Ovary (tissue), 9 donors: ENCODE measurements around the gene DNAJB8. TPM values are rescaled to one million over a fixed set of nuclear protein-coding genes. Genes with fewer than 3 reads are reported as not detected.
A peak's percentile ranks its signal among the peaks of the same experiment; 100 is the strongest.

ENCODE experiments used
- DNase-seq, 5 donors: peaks; one replicate each; pipeline ENCODE4 v3.0.0-alpha.2; 2019 to 2020
- H3K27ac ChIP-seq, 2 donors: fragments of 200-600 bp; one replicate each; pipeline versions ENCODE4 v1.5.1 to v1.8.0; 2019 to 2022
- H3K27me3 ChIP-seq: fragments of 200-600 bp; one replicate; pipeline ENCODE4 v1.8.0; 2022
- H3K36me3 ChIP-seq: fragments of 200-600 bp; sonication (generic); one replicate; pipeline ENCODE4 v1.5.1; 2019
- H3K4me1 ChIP-seq: one replicate; pipeline ENCODE4 v1.8.1; 2013; ENCODE audit warnings: mild to moderate bottlenecking, moderate library complexity; ENCODE audit not compliant: insufficient read depth
- H3K4me3 ChIP-seq: fragments of 200-600 bp; sonication (generic); one replicate; pipeline ENCODE4 v1.5.1; 2017
- H3K9me3 ChIP-seq, 2 donors: fragments of 200-600 bp in 1 of 2; sonication (generic) in 1 of 2; one replicate each; pipeline versions ENCODE4 v1.5.1 to v1.8.1; 2013 to 2019; ENCODE audit warnings: mild to moderate bottlenecking in 1 of 2, moderate library complexity in 1 of 2
- CTCF ChIP-seq, 3 donors: fragments of 450-650 bp in 2 of 3; fragments of 200-600 bp in 1 of 3; IDR thresholded peaks; one replicate each; pipeline versions ENCODE4 v1.5.1 to v1.8.0; 2016 to 2022; ENCODE audit warnings: antibody characterized with exemption in 3 of 3, mild to moderate bottlenecking in 1 of 3
- EP300 ChIP-seq: sonication (generic); formaldehyde crosslinking; IDR thresholded peaks from one replicate; pipeline ENCODE4 v1.6.1; 2017; ENCODE audit warnings: antibody characterized with exemption
- POLR2A ChIP-seq: fragments of 450-650 bp; IDR thresholded peaks from one replicate; pipeline ENCODE4 v1.6.1; 2017; ENCODE audit warnings: antibody characterized with exemption, mild to moderate bottlenecking, moderate library complexity
- WGBS, 3 donors: extraction: QIAGEN DNeasy Blood & Tissue Kit in 1 of 3; methylation state at CpG; one replicate each; pipeline versions ENCODE4 v1.1.5 to v1.1.7; 2013 to 2017; 5-methylcytosine and 5-hydroxymethylcytosine counted together
- intact Hi-C, 4 donors: fragments of 100-400 bp; cut with DNase I; formaldehyde crosslinking; loops; one replicate each; pipeline versions ENCODE4 v1.11.0 to v1.15.1; 2022 to 2023
- polyA plus RNA-seq, 2 donors: library from polyadenylated mRNA; stranded (reverse); fragments of 200-250 nt in 1 of 2; fragments of 350-450 nt in 1 of 2; fragmentation: Illumina TruSeq in 1 of 2; extraction: RNeasy Lipid Tissue Mini Kit (QIAGEN cat#74804) in 1 of 2; gene quantifications; one replicate each; pipeline ENCODE4 v1.2.3, GENCODE V29; 2013 to 2014
- total RNA-seq, 7 donors: library from RNA; depleted of rRNA in 2 of 7; stranded (reverse); fragments of >200 nt in 2 of 7; fragmentation: NEBNext Ultra II Directional in 3 of 7; extraction: Animal tissue kit (Norgen Biotek cat#: 25700) in 3 of 7; gene quantifications; one replicate each; pipeline versions ENCODE4 v1.1.0 to v1.2.4, GENCODE V29; 2016 to 2023
- donor health status: DM: no; HTN: no; CAD: no; lungs with moderate emphysema.
- donor health status: DM: no; HTN: no; CAD: no.
- donor health status: Bipolar disorder and iron deficiency.
- donor health status: DM: yes; HTN: yes; CAD: no.
- donor health status: DM: no; HTN: no; CAD: no.
- donor health status: DM: yes; HTN: yes; CAD: no.

DNAJB8 gene
- total and polyA plus RNA-seq, 9 donors, result not detected

GRCh38 chr3:128493570-128494366 is 27.1 kb upstream of the DNAJB8 start:
- peak in 1 of 5 donors; percentile 15 for DNase-seq
- peaks cover 10% of the 10 kb centered on the region for H3K27me3 ChIP-seq
- H3K9me3 ChIP-seq, result no peaks in the 10 kb centered on the region
- intact Hi-C loops, result loop anchor here in 2 of 4 donors (5.0 to 10.0 kb wide), 2 partner anchors 66 to 419 kb away; no protein-coding TSS in a partner anchor
- H3K4me3 ChIP-seq, result peak overlapping the region; percentile 58
- WGBS, 3 donors, result 16 to 38% (median 25%) methylated on average over 13 of the region's 13 CpGs
- H3K4me1 ChIP-seq, result peaks cover 15% of the 10 kb centered on the region
- no peak for TF ChIP-seq POLR2A
- TF ChIP-seq EP300, result no peak
- TF ChIP-seq CTCF (IDR thresholded peaks at IDR 0.05), result no peak
- H3K27ac ChIP-seq, result no peak overlapping the region
- no peaks in the 10 kb centered on the region for H3K36me3 ChIP-seq

DNA sequence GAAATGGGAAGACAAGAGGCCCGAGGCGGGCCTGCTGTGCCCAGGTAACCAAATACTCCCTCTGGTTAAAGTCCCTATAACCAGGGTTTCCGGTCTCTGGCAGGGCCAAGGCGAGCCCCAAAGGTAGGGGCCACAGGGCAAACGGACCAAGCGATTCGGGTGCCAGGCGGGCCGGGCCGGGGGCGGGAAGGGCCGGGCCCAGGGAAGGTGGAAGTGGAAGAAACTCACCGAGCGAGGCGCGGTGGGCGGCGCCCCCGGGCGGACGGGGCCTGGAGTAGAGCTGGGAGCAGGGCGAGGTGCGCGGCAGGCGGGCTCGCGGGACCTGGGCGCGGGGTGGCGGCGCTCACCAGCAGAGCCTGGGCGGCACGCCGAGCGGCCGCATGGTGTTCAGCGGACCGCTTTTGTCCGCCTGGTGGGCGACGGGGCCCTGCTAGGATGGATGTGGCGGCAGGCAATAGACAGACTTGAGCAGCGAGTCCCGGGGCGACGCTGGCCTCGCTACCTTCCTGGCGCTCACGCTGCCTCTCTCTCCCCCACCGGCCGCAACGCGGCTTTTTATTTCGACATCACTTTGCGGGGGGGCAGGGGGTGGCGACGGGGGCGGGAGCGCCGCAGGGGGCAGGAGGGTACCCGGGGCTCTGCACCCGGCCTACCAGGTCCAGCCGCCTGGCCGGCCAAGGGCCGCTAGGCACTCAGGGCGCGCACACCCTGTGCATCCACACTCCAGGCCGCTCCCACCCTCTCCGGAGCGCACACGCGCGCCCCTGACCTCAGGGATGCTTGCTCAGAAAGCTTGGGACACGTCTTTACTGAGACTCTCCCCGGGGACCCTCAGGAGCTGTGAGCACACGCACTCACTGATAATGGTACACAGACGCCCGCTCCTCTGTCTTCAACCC is 26.2 kb upstream of the DNAJB8 start, which contains the start of gene GATA2:
TSS of gene GATA2 (minus strand) at position 531 of the 899 bp plus-strand sequence. CDS start 6,170 bp downstream, outside the sequence.
- H3K9me3 ChIP-seq, result no peaks in the 10 kb centered on the region
- H3K27me3 ChIP-seq, result peaks cover 10% of the 10 kb centered on the region
- peak within 1 kb of the TSS; percentile 58 for H3K4me3 ChIP-seq
- peak in 1 of 5 donors; percentile 46 for DNase-seq
- no peaks in the 10 kb centered on the region for H3K36me3 ChIP-seq
- H3K4me1 ChIP-seq, result peaks cover 20% of the 10 kb centered on the region
- intact Hi-C loops, result loop anchor here in 2 of 4 donors (5.0 to 10.0 kb wide), 2 partner anchors 66 to 418 kb away; no protein-coding TSS in a partner anchor
- no peak within 1 kb of the TSS for H3K27ac ChIP-seq
- TF ChIP-seq EP300, result no peak
- no peak for TF ChIP-seq POLR2A
- TF ChIP-seq CTCF (IDR thresholded peaks at IDR 0.05), result no peak
- 11 to 33% (median 22%) methylated on average over 47 to 78 of the region's 78 CpGs for WGBS, 3 donors

GRCh38 chr3:128491941-128492670 is 25.4 kb upstream of the DNAJB8 start:
- intact Hi-C loops, result loop anchor here in 2 of 4 donors (5.0 to 10.0 kb wide), 2 partner anchors 65 to 417 kb away; no protein-coding TSS in a partner anchor
- peaks cover 21% of the 10 kb centered on the region for H3K4me1 ChIP-seq
- H3K36me3 ChIP-seq, result no peaks in the 10 kb centered on the region
- no peak overlapping the region for H3K27ac ChIP-seq
- H3K27me3 ChIP-seq, result peaks cover 10% of the 10 kb centered on the region
- peak overlapping the region; percentile 58 for H3K4me3 ChIP-seq
- no peaks in the 10 kb centered on the region for H3K9me3 ChIP-seq
- WGBS, 3 donors, result 7 to 38% (median 10%) methylated on average over 52 to 70 of the region's 70 CpGs
- TF ChIP-seq POLR2A (no peak), CTCF (IDR thresholded peaks at IDR 0.05) (no peak), EP300 (no peak)
- DNase-seq, result peak in 1 of 5 donors; percentile 29

GRCh38 chr3:128491691-128491940 is 24.9 kb upstream of the DNAJB8 start:
- Histone ChIP-seq H3K27me3 (peaks cover 10% of the 10 kb centered on the region), H3K4me1 (peaks cover 19% of the 10 kb centered on the region), H3K4me3 (peak overlapping the region; percentile 58), H3K27ac (no peak overlapping the region), H3K9me3 (no peaks in the 10 kb centered on the region), H3K36me3 (no peaks in the 10 kb centered on the region)
- intact Hi-C loops, result loop anchor here in 2 of 4 donors (5.0 to 10.0 kb wide), 2 partner anchors 64 to 417 kb away; no protein-coding TSS in a partner anchor
- WGBS, 3 donors, result 18 to 36% (median 19%) methylated on average over 19 of the region's 19 CpGs
- peak in 1 of 5 donors; percentile 39 for DNase-seq
- TF ChIP-seq POLR2A (no peak), EP300 (no peak), CTCF (IDR thresholded peaks at IDR 0.05) (no peak)
